ENCODE data around the gene LMTK2. TPM values are rescaled to one million over a fixed set of nuclear protein-coding genes. Genes with fewer than 3 reads are reported as not detected.

Gene LMTK2
- total RNA-seq, 4 donors from 2014 or later, result 22.5 to 31.7 (median 28.4) TPM

DNA sequence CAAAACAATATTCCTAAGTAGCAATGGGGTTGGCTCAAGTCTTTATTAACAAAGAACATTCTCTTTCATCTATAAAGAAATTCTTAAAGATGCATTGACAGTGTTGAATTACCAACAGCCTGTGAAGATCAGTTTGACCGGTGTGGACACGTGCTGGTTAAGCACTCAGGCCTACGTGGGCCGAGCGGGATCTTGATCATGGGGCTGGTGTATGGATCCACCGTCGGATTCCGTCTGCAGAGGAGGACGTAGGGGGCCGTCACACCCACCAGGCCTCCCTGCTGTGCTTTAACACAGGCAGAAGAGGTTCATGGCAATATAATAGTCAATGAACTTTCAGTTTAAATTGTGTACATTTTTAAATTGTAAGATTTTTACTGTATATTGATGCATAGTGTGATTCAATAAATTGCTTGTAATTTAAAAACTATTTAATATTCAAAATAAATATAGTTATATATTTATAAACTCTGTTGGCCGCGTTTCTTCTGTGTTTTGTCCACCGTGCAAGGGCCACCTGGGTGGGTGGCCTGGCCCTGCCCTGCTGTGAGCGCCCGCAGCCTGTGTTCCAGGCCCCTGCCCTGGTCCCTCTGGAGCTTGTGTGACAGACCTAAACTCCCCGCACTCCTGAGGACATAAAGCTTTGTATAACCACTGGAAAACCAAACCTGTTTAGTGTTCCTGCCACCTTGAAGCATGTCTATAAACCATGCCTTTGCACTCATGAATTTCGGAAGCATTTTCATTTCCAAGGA is 102.7 kb downstream of the LMTK2 start:
- intact Hi-C loops (cut with DNase I), result no loop called here

DNA sequence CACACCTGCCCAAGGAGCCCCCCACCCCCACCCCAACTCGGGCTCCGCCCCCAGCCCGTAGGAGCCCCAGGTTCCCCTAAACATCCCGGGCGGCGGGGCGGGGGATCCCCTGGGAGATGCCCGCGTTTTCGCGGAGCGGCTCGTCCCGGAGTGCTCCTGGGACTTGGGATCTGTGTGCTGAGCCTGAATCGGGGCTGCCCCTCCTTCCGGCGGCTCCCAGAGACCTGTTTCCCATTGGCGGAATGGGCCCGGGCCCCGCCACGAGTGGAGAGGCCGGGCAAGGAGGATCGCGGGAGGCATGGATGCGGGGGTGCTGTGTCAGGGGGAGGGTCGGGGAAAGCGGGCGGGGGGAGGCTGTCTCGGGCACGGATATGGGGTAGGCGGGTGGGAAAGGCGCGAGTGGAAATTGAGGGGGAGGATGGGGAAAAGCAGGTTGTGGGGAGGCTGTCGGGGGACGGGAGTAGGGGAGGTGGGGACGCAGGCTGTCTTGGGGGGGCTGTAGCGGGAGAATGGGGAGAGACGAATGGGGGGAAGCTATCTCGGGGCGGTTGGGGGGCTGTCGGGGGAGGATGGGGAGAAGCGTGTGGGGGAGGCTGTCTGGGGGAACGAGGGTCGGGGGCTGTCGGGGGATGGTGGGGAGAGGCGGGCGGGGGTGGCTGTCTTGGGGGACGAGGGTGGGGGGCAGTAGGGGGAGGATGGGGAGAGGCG is 104.0 kb downstream of the LMTK2 start:
- intact Hi-C loops (cut with DNase I), result no loop called here
- H3K9me3 ChIP-seq, result no peaks in the 10 kb centered on the region
- H3K27ac ChIP-seq (replicated peaks in 1 of 4), result no peak overlapping the region
- H3K4me1 ChIP-seq, result peaks cover 4 to 19% (median 15%) of the 10 kb centered on the region in 4 donors
- H3K27me3 ChIP-seq, result peaks cover 0 to 26% (median 6%) of the 10 kb centered on the region in 4 donors
- H3K4me3 ChIP-seq, result peak overlapping the region; percentile 38 to 55 (median 42)
- DNase-seq (ENCODE audit: extremely low spot score), result no peak
- 4% methylated on average over 24 of the region's 49 CpGs for WGBS
- TF ChIP-seq EP300 (IDR thresholded peaks at IDR 0.05), result no peak
- TF ChIP-seq, protein P1, sequence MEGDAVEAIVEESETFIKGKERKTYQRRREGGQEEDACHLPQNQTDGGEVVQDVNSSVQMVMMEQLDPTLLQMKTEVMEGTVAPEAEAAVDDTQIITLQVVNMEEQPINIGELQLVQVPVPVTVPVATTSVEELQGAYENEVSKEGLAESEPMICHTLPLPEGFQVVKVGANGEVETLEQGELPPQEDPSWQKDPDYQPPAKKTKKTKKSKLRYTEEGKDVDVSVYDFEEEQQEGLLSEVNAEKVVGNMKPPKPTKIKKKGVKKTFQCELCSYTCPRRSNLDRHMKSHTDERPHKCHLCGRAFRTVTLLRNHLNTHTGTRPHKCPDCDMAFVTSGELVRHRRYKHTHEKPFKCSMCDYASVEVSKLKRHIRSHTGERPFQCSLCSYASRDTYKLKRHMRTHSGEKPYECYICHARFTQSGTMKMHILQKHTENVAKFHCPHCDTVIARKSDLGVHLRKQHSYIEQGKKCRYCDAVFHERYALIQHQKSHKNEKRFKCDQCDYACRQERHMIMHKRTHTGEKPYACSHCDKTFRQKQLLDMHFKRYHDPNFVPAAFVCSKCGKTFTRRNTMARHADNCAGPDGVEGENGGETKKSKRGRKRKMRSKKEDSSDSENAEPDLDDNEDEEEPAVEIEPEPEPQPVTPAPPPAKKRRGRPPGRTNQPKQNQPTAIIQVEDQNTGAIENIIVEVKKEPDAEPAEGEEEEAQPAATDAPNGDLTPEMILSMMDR (IDR thresholded peaks at IDR 0.05), result no peak
- TF ChIP-seq POLR2AphosphoS5 (IDR thresholded peaks at IDR 0.05), result no peak
- TF ChIP-seq POLR2A (IDR thresholded peaks at IDR 0.05; ENCODE audit: low read depth), result no peak
- H3K36me3 ChIP-seq, result peaks cover 11 to 28% (median 24%) of the 10 kb centered on the region in 4 donors

More for the DNA sequence above, 102.7 kb downstream of the LMTK2 start:
- Histone ChIP-seq H3K27me3 (peaks cover 0 to 26% (median 6%) of the 10 kb centered on the region in 4 donors), H3K27ac (replicated peaks in 1 of 4) (no peak overlapping the region), H3K4me1 (peaks cover 4 to 19% (median 15%) of the 10 kb centered on the region in 4 donors), H3K4me3 (no peak overlapping the region), H3K9me3 (no peaks in the 10 kb centered on the region), H3K36me3 (peaks cover 21 to 37% (median 35%) of the 10 kb centered on the region in 4 donors)
- 92% methylated on average over 17 of the region's 17 CpGs for WGBS
- no peak for DNase-seq (ENCODE audit: extremely low spot score)
- TF ChIP-seq POLR2A (IDR thresholded peaks at IDR 0.05; ENCODE audit: low read depth) (no peak), POLR2AphosphoS5 (IDR thresholded peaks at IDR 0.05) (no peak), EP300 (IDR thresholded peaks at IDR 0.05) (no peak)
- TF ChIP-seq, protein P1 (IDR thresholded peaks at IDR 0.05), result no peak

DNA sequence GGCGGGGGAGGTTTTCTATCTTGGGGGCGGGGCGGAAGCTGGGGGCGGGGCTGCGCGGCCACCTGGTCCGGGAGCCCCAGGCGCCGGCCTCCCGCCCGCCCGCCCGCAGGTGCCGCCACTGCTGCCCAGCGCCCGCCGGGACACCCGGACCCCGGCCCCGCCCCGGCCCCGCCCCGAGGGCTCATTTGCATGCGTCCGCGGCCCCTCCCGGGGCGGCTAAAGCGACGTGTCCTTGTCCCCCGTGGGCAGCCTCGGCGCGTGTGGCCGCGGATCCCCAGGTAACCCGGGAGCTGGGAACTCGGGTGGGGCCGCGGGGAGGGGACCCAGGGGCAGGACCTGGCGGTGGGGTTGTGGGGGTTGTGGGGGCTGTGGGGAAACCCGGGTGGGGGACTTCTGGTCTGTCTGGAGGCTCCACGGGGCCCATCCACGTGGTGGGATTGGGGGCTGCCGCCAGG is 104.6 kb downstream of the LMTK2 start, which contains the start of gene BHLHA15:
Gene BHLHA15 (plus strand): TSS at position 219 of the 455 bp plus-strand sequence. CDS start 871 bp downstream, outside the sequence.
- Histone ChIP-seq H3K4me3 (peak within 1 kb of the TSS; percentile 38 to 55 (median 42)), H3K36me3 (peaks cover 9 to 28% (median 25%) of the 10 kb centered on the region in 4 donors), H3K27ac (replicated peaks in 1 of 4) (no peak within 1 kb of the TSS), H3K27me3 (peaks cover 0 to 26% (median 6%) of the 10 kb centered on the region in 4 donors), H3K9me3 (no peaks in the 10 kb centered on the region), H3K4me1 (peaks cover 4 to 19% (median 15%) of the 10 kb centered on the region in 4 donors)
- intact Hi-C loops (cut with DNase I), result no loop called here
- WGBS, result no CpG with 5 or more reads among the region's 45 CpGs
- no peak for DNase-seq (ENCODE audit: extremely low spot score)
- TF ChIP-seq, protein P1 (IDR thresholded peaks at IDR 0.05), result no peak
- TF ChIP-seq POLR2A (IDR thresholded peaks at IDR 0.05; ENCODE audit: low read depth), result no peak
- no peak for TF ChIP-seq POLR2AphosphoS5 (IDR thresholded peaks at IDR 0.05)
- TF ChIP-seq EP300 (IDR thresholded peaks at IDR 0.05), result no peak

DNA sequence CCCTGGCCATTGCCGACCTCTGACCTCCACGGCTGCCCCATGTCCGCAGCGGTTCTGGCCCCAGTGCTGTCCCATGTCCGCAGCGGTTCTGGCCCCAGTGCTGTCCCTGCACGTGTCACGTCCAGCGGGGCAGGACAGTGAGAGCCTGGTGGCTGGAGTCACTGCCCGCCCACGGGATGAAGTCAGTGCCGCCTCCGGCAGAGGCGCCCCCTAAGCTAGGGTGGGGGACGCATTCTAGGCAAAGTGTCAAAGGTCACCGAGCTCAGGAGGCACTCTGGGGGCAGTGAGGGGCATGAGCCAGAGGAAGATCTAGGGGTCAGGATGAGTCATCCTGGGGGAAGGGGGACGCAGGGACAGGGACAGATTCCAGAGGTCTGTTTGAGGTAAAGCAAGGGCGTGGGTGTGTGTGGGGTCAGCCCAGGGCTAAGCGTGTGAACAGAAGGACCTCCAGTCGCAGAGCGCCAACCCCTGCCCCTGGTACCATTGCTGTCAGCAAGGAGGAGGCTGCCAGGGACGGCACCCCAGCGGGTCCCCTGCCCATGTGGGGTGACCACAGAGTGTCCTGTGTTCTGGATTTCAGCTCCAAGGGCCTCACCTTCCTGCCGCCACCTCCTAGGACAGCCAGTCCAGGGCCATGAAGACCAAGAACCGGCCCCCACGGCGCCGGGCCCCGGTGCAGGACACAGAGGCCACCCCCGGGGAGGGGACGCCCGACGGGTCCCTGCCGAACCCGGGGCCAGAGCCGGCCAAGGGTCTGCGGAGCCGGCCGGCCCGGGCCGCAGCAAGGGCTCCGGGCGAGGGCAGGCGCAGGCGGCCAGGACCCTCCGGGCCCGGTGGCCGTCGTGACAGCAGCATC is 105.2 kb downstream of the LMTK2 start:
- TF ChIP-seq EP300 (IDR thresholded peaks at IDR 0.05) (no peak), POLR2A (IDR thresholded peaks at IDR 0.05; ENCODE audit: low read depth) (no peak), POLR2AphosphoS5 (IDR thresholded peaks at IDR 0.05) (no peak)
- TF ChIP-seq, protein P1 (IDR thresholded peaks at IDR 0.05), result no peak
- intact Hi-C loops (cut with DNase I), result no loop called here
- Histone ChIP-seq H3K27ac (replicated peaks in 1 of 4) (no peak overlapping the region), H3K4me1 (peaks cover 4 to 19% (median 15%) of the 10 kb centered on the region in 4 donors), H3K9me3 (no peaks in the 10 kb centered on the region), H3K27me3 (peaks cover 0 to 26% (median 6%) of the 10 kb centered on the region in 4 donors), H3K4me3 (peak overlapping the region; percentile 38 to 55 (median 42)), H3K36me3 (peaks cover 7 to 28% (median 22%) of the 10 kb centered on the region in 4 donors)
- no peak for DNase-seq (ENCODE audit: extremely low spot score)
- 66% methylated on average over 14 of the region's 49 CpGs for whole genome bisulfite sequencing
